Measurements from ENCODE around the gene FRRS1. TPM values are rescaled to one million over a fixed set of nuclear protein-coding genes. Genes with fewer than 3 reads are reported as not detected.

The FRRS1 gene
- total RNA-seq, 1 experiment from 2014 or later, result 12.1 TPM

DNA sequence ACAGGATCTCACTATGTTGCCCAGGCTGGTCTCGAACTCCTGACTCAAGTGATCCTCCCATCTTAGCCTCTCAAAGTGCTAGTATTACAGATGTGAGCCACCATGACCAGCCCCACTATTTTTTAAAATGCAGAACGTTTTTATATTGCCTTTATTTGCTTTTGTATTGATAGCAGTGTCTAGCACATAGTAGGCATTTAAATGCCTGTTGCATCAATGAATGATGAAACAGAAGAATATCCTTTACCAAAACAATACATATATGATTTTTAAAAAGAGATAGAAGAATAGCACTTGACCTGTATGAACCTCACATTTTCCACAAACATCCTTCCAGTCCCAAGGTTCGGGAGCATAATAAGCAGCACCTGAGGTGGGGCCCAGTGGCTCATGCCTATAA is 16.5 kb upstream of the FRRS1 start:
- no peak for DNase-seq (ENCODE audit: low spot score)
- Histone ChIP-seq H3K4me3 (ENCODE audit: low read depth, low read length, poor library complexity, severe bottlenecking) (no peak overlapping the region), H3K27me3 (replicated peaks; ENCODE audit: insufficient read depth, low read depth, low read length, poor library complexity) (no peaks in the 10 kb centered on the region), H3K4me1 (ENCODE audit: insufficient read depth, low read length, poor library complexity, severe bottlenecking) (no peaks in the 10 kb centered on the region), H3K27ac (ENCODE audit: low read depth, low read length, poor library complexity, severe bottlenecking) (no peak overlapping the region), H3K9me3 (ENCODE audit: low read depth, low read length, poor library complexity, severe bottlenecking) (no peaks in the 10 kb centered on the region), H3K36me3 (ENCODE audit: insufficient read depth, low read length, poor library complexity, severe bottlenecking) (no peaks in the 10 kb centered on the region)
- no peak for TF ChIP-seq EZH2 (IDR thresholded peaks at IDR 0.05; ENCODE audit: borderline replicate concordance, low read depth, low read length, poor library complexity, severe bottlenecking)
- TF ChIP-seq, protein P1, sequence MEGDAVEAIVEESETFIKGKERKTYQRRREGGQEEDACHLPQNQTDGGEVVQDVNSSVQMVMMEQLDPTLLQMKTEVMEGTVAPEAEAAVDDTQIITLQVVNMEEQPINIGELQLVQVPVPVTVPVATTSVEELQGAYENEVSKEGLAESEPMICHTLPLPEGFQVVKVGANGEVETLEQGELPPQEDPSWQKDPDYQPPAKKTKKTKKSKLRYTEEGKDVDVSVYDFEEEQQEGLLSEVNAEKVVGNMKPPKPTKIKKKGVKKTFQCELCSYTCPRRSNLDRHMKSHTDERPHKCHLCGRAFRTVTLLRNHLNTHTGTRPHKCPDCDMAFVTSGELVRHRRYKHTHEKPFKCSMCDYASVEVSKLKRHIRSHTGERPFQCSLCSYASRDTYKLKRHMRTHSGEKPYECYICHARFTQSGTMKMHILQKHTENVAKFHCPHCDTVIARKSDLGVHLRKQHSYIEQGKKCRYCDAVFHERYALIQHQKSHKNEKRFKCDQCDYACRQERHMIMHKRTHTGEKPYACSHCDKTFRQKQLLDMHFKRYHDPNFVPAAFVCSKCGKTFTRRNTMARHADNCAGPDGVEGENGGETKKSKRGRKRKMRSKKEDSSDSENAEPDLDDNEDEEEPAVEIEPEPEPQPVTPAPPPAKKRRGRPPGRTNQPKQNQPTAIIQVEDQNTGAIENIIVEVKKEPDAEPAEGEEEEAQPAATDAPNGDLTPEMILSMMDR (conservative IDR thresholded peaks at IDR 0.05; ENCODE audit: low read depth, low read length), result no peak
- no TSS peak for BruUV-seq (replicated peaks)
- intact Hi-C loops (cut with micrococcal nuclease; ENCODE audit: unreplicated experiment), result no loop called here
- ChIA-PET CTCF (no interaction called here), POLR2A (ENCODE audit: low non-redundant PET) (no interaction called here)

DNA sequence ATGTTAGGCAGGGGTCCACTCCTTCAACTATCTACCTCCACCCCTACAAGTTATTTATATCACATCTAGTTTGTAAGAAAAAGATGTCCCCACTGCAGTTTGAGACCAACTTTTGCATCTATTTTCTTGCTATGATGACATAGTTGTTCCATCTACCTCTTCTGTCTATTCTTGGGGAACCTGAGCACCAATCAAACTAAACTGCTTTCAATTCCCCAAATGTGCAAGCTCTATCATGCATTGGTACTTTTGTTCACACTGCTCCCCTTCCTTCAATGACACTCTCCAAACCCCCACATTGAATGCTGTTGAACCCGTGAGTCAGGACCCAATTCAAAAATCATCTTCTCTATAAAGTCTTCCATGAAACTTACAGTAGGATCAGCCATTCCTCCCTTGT is 16.0 kb upstream of the FRRS1 start:
- Histone ChIP-seq H3K4me1 (ENCODE audit: insufficient read depth, low read length, poor library complexity, severe bottlenecking) (no peaks in the 10 kb centered on the region), H3K36me3 (ENCODE audit: insufficient read depth, low read length, poor library complexity, severe bottlenecking) (no peaks in the 10 kb centered on the region), H3K9me3 (ENCODE audit: low read depth, low read length, poor library complexity, severe bottlenecking) (no peaks in the 10 kb centered on the region), H3K4me3 (ENCODE audit: low read depth, low read length, poor library complexity, severe bottlenecking) (no peak overlapping the region), H3K27me3 (replicated peaks; ENCODE audit: insufficient read depth, low read depth, low read length, poor library complexity) (no peaks in the 10 kb centered on the region), H3K27ac (ENCODE audit: low read depth, low read length, poor library complexity, severe bottlenecking) (no peak overlapping the region)
- ChIA-PET POLR2A (ENCODE audit: low non-redundant PET) (no interaction called here), CTCF (no interaction called here)
- no peak for DNase-seq (ENCODE audit: low spot score)
- no TSS peak for BruUV-seq (replicated peaks)
- intact Hi-C loops (cut with micrococcal nuclease; ENCODE audit: unreplicated experiment), result no loop called here
- TF ChIP-seq, protein P1 (conservative IDR thresholded peaks at IDR 0.05; ENCODE audit: low read depth, low read length), result no peak
- TF ChIP-seq EZH2 (IDR thresholded peaks at IDR 0.05; ENCODE audit: borderline replicate concordance, low read depth, low read length, poor library complexity, severe bottlenecking), result no peak

DNA sequence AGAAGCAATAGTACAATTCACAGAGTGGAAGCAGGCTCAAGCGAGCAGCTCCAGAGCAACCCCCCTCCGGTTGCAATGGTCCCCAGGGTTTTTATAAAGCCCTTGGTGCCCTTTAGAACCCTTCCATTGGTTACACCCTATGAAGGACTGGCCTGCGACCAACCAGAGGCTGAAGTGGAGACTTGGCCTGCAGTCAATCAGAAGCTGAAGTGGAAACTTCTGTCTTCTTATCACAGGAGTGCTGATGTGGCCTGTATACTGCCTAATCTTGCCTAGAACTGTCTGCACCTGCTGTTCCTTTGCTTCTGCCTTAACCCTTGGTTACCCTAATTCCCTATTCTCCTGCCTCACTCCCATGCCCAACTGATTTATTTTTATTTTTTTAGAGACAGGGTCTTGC is 15.4 kb upstream of the FRRS1 start:
- no peak overlapping the region for H3K27ac ChIP-seq (ENCODE audit: low read depth, low read length, poor library complexity, severe bottlenecking)
- H3K9me3 ChIP-seq (ENCODE audit: low read depth, low read length, poor library complexity, severe bottlenecking), result no peaks in the 10 kb centered on the region
- no peak for DNase-seq (ENCODE audit: low spot score)
- H3K36me3 ChIP-seq (ENCODE audit: insufficient read depth, low read length, poor library complexity, severe bottlenecking), result no peaks in the 10 kb centered on the region
- TF ChIP-seq EZH2 (IDR thresholded peaks at IDR 0.05; ENCODE audit: borderline replicate concordance, low read depth, low read length, poor library complexity, severe bottlenecking), result no peak
- TF ChIP-seq, protein P1 (conservative IDR thresholded peaks at IDR 0.05; ENCODE audit: low read depth, low read length), result no peak
- BruUV-seq (replicated peaks), result no TSS peak
- H3K4me3 ChIP-seq (ENCODE audit: low read depth, low read length, poor library complexity, severe bottlenecking), result no peak overlapping the region
- CTCF ChIA-PET, result no interaction called here
- intact Hi-C loops (cut with micrococcal nuclease; ENCODE audit: unreplicated experiment), result no loop called here
- H3K4me1 ChIP-seq (ENCODE audit: insufficient read depth, low read length, poor library complexity, severe bottlenecking), result no peaks in the 10 kb centered on the region
- POLR2A ChIA-PET (ENCODE audit: low non-redundant PET), result no interaction called here
- no peaks in the 10 kb centered on the region for H3K27me3 ChIP-seq (replicated peaks; ENCODE audit: insufficient read depth, low read depth, low read length, poor library complexity)

Measured in A673 (cell line).